ENCODE data around the gene UTP25. TPM values are rescaled to one million over a fixed set of nuclear protein-coding genes. Genes with fewer than 3 reads are reported as not detected.
"Not testable (repeated sequence)": the region's sequence is repeated elsewhere in the genome, so short reads cannot be mapped to it uniquely, and the experiment has no call there.

UTP25 gene, protein sequence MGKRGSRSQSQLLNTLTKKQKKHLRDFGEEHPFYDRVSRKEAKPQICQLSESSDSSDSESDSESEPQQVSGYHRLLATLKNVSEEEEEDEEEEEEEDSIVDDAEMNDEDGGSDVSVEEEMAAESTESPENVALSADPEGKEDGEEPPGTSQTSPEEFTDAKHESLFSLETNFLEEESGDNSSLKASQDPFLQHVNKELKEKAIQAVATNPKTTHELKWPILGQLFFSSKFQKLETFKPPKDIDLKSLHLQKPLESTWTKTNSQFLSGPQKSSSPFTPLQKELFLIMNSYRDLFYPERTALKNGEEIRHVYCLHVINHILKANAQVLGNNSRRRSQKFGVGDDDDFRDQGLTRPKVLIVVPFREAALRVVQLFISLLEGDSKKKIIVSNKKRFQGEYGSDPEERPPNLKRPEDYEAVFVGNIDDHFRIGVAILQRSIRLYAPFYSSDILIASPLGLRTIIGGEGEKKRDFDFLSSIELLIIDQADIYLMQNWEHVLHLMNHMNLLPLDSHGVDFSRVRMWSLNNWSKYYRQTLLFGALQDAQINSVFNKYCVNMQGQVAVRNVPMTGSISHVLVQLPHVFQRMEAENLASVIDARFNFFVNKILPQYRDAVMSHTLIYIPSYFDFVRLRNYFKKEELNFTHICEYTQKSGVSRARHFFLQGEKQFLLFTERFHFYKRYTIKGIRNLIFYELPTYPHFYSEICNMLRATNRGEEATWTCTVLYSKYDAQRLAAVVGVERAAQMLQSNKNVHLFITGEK
- polyA plus RNA-seq (ENCODE audit: insufficient read length in 10 of 10), result 1 to 10 TPM; 5.4 to 8.2 (median 6.8) TPM
- long read RNA-seq, donor 1, result 0 reads
- long read RNA-seq, donor 2, result 0 reads
- long read RNA-seq, donor 3, result 0 reads
- long read RNA-seq, donor 4, full-length matches to known transcripts, result 1 of 1 reads
- long read RNA-seq, donor 4, partial matches to known transcripts, result 0 of 1 reads
- long read RNA-seq, donor 4, other reads (novel, unspliced or antisense), result 0 of 1 reads
- long read RNA-seq, donor 5, full-length matches to known transcripts, result 2 of 2 reads
- long read RNA-seq, donor 5, partial matches to known transcripts, result 0 of 2 reads
- long read RNA-seq, donor 5, other reads (novel, unspliced or antisense), result 0 of 2 reads
- long read RNA-seq, donor 6, result 0 reads
- long read RNA-seq, donor 7, full-length matches to known transcripts, result 1 of 1 reads
- long read RNA-seq, donor 7, partial matches to known transcripts, result 0 of 1 reads
- long read RNA-seq, donor 7, other reads (novel, unspliced or antisense), result 0 of 1 reads
- long read RNA-seq, donor 8, full-length matches to known transcripts, result 1 of 1 reads
- long read RNA-seq, donor 8, partial matches to known transcripts, result 0 of 1 reads
- long read RNA-seq, donor 8, other reads (novel, unspliced or antisense), result 0 of 1 reads
- long read RNA-seq, donor 9, result 0 reads

DNA sequence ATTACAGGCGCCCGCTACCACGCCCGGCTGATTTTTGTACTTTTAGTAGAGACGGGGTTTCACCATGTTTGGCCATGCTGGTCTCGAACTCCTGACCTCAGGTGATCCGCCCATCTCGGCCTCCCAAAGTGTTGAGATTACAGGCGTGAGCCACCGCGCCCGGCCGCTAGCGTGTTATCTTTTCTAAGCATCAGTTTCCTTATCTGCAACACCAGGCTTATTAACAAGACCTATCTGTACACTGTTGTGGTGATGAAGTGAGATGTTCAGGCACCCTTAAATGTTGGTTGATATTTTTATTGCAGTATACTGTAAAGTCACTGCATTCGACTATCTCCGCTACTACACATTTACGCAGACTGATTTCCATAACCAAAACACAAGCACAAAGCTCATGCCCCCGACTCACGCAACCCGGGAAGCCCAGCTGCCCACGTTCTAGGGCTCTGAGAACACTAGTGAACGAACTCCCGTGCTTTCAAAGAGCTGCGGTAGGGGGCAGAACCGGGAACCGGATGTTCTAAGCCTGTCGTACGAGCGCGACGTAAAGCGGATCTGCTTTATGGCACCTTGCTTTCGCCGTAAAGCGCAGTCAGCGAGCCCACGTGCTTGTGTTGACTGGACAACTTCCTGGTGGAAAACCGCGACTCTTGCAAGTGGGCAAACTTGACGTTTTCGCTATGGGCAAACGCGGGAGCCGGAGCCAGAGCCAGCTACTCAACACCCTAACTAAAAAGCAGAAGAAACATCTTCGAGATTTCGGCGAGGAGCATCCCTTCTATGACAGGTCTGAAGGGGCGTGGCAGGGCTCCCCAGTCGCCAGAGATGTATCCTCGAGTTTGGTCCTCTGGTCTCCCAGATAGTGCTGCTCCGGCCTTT is at the start of gene UTP25:
Gene UTP25 (plus strand): TSS at position 589 of the 879 bp plus-strand sequence. CDS start 92 bp downstream, at position 681.
- DNase-seq, result peak; percentile 94 to 97 (median 96)

DNA sequence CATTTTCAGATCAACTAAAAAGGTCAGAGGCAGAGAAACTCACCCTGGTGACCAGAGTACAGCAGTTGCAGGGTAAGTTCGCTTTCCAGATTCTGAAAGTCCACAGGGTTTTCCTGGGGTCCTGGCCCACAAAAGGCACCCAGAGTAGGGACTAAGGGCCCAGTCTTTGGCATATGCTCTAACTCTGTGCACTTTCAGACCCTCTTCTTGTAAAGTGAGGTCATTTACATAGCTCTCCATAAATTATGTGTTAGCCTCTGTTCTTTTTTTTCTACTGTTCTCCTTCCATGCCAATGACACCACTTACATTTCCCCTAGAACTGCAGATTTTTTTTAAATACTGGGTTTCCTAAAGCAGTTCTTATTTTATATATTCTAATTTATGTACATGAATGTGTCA is 49.7 kb upstream of the UTP25 start:
- no peak for DNase-seq

DNA sequence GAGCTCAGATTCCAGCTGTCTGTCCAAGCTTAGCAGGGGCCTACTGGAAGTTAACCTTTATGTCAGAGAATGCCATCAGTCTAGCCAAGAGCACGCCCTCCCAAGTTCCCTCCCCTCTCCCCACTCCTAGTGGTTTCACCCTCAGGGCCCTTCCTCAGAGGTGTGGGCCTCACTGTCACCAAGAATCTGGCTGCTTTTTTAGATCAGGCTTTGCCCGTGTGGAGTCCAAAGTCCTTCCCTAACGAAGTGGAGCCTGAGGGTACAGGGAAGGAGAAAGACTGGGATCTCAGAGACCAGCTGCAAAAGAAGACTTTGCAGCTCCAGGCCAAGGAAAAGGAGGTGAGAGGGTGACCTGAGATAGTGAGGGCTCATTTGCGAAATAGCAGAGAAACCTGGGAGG is 47.5 kb upstream of the UTP25 start:
- no peak for DNase-seq

DNA sequence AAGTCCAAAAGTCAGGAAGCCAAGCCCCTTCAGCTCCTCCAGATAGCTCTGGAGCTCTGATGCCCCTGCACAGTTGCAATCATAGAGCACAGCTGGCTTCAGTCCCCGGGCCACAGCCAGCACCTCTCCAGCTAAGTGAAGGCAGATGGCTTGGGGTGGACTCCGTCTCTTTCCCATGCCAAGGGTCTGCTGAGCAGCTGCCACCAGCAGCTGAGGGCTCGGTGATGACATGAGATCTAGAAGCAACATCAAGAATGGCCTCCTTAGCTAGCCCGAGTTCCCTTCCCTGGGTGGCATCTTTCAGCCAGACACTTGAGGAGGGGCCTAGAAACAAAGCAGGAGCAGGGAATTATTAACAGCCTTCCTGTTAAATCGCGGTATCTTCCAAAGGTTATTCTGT is 44.4 kb upstream of the UTP25 start:
- DNase-seq, result peak; percentile 33 to 57 (median 40)

DNA sequence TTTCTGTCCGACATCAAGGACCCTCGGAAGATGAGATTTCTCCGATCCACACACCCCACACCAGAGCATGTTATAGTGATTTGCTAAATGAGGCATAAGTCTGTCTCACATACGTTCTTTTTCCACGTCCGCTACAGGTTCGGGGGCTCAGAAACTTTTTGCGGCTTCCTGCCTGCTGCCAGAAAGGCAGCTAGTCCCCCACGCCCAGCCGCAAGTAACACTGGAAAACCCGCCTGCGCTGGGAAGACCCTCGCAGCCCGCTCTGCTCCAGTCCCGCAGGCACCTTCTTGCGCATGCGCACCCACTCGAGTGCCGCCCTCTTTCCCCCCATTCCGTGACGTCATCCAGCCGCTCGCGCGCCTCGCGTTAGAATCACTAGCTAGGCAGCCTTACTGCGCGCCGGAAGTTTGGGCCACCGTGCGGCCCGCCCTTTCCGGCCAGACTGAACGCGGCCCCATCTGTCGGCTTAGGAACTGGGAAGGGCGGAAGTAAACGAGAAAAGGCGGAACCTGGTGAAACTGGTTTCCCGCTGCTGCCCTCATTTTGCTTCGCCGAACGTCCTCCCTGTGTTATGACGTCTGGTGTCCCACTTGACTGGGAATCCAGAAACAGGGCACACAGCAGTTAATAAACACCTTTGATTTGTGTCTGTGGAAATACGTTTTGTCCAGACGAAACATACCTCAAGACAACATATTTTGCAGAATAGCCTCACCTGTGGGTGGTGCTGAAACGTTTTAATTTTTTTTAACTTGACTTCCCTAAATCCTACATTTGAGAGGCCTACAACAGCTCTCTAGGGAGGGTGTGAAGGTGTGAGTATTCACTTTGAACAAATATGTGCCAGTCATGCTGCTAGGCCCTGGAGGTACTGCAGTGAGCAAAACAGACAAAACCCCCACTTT is 43.3 kb upstream of the UTP25 start, which contains the start of gene C1orf74:
Gene C1orf74 (minus strand): TSS at position 295 of the 905 bp plus-strand sequence. CDS start 925 bp downstream, outside the sequence.
- DNase-seq, result peak; percentile 98 to 99 (median 98)

DNA sequence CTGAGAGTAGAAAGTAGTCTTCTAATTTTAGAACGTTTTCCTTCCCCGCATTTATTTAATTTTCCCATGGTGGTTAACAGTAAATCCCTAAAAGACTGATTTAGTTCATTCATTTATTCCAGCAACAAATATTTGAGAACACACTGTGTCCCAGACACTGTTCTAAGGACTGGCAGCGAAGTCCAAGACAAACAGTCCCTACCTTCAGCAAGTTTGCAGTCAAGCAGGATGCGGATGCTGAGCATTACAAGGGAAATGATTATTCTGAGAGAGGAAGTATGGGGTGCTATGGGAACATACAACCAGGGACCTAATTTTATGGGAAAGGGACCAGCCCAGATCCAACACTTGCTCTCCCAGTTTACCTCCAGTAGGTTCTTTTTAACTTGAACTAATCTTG is 42.2 kb upstream of the UTP25 start:
- DNase-seq, result no peak

DNA sequence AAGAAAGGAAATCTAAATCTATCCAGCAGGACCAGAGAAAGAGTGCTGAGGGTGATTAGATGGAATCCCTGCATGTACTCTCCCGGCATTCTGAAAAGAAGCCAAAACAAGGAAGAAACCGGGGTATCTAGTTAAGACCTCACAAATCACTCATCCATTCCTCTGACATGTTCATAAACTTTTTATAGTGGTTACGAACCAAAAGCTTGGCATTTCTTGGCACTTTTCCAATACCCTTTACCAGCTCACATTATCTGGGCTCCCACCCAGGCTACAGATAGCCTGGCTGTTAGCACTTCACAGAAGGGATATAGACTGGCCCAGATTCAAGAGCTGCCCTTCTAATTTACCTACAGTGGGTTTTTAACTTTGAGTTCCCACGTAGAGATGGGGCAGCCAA is 41.6 kb upstream of the UTP25 start:
- no peak for DNase-seq

DNA sequence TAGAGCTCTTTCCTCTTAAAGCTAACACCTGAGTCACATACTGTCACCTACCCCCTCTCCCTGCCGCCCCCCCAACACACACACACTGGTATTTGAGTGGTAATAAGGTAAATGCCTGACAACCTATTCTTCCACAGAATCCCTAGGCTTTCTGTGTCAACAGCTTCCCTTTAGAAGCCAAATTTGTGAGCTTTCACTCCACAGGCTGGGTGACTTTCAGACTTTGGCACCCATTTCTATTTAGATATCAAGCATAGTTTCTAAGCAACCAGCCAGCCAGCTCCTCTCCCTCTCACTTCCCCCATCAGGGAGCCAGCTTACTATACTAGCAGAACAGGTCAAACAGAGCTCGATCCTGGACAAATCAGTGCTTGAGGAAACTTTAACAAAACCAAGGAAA is 40.2 kb upstream of the UTP25 start:
- DNase-seq, result no peak

DNA sequence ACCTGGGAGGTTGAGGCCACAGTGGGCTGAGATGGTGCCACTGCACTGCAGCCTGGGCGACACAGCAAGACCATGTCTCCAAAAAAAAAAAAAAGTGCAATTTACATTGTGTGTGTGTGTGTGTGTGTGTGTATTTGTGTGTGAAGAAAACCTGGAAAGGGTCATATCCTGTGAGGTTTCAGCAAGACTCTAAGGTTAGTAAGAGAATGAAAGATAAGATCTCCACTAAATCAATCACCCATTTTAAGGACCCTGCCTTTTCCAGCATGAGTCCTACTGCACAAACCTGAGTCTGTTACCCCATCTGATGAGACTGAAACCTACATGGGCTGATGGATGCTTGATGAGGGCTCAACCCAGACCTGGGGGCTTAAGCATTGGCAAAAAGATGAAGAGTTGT is 38.5 kb upstream of the UTP25 start:
- no peak for DNase-seq

DNA sequence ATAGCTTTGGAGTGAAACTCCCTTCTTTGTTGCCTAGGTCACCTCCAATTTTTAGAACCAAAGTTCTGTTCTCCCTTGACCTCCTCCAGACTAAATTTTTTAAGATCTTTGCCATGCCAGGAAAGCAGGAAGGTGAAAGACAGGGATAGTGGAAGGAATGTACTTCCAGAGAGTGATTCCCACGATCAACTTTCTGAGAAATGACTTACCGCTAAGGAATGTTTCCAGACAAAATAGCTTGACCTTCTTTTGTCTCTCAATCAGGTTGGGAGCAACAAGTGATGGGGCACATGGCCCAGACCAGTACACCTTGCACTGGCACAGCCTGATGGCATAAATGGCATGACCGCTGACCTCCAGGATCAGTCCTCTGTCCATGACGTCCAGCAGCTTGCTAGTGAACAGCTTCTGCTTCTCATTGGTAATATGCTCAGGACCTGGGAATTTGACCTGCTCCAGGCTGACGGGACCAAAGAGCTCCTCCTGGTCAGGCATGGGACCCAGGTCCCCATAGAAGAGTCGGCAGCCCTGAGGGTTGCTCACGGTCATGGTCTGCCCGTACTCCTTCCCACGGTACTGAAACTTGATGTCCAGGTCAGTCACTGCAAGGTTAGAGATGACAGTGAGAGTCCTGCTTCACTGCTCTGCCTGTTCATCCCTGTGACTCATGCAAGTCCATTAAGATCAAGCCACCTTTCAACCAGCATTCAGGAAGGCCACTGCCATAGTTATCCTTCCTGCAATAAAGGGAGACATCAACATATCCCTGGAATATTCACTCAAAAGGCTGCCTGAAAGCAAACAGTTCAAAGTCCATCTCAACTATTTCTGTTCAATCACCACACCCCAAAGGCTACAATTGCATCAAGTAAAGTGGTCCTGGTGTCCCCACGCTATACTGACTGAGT is 37.2 kb upstream of the UTP25 start:
- no peak for DNase-seq

DNA sequence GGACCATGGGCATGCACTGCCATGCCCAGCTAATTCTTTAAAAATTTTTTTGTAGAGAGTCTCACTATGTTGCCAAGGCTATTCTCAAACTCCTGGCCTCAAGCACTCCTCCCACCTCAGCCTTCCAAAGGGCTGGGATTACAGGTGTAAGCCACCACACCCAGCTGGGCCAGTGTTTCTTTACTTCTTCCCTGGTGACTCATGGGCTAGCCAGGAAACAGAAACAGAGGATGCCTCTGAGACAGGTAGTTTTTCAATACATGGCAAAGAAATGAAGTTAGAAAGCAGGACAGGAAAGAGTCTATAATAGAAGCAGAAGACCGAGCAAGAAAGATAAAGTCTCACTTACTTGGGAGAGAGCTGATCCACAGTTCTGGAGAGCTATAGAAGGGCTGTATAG is 35.9 kb upstream of the UTP25 start:
- no peak for DNase-seq

DNA sequence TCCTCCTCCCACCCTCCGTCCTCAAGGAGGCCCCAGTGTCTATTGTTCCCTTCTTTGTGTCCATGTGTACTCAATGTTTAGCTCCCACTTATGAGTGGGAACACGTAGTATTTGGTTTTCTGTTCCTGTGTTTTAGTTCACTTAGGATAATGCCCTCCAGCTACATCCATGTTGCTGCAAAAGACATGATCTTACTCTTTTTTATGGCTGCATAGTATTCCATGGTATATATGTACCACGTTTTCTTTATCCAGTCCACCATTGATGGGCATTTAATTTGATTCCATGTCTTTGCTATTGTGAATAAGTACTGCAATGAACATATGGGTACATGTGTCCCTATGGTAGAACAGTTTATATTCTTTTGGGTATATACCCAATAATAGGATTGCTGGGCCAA is 34.1 kb upstream of the UTP25 start:
- DNase-seq, result not testable (repeated sequence)

DNA sequence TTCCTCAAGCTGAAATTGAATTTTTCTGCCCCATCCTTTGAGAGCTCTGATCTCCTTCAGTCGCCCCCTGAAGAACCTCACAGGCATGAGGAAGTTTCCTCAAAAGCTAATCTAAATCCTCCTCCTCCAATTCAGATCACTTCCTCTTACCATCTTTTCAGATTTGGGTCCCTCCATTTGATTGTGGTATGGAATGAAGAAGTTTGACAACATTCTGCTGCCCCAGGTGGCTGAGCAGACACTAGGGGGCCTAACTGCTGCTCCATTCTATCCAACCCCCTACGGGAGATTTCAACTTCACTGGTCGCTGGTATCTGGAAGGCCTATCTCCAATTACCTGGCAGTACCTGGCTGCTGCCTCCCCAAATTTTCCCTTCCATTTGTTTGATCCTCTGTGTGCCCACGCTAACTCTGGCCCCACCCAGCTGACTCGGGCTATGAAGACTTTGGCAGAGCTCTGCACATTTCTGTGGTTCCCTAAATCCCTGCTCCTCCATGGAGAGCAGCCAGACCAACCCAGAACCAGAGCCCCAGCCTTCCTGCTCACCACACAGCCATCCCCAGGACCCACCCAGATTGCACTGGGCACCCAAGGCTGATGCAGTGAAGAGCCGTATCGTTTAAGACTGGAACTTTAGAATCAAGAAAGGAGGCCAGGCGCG is 29.7 kb upstream of the UTP25 start:
- DNase-seq, result no peak

DNA sequence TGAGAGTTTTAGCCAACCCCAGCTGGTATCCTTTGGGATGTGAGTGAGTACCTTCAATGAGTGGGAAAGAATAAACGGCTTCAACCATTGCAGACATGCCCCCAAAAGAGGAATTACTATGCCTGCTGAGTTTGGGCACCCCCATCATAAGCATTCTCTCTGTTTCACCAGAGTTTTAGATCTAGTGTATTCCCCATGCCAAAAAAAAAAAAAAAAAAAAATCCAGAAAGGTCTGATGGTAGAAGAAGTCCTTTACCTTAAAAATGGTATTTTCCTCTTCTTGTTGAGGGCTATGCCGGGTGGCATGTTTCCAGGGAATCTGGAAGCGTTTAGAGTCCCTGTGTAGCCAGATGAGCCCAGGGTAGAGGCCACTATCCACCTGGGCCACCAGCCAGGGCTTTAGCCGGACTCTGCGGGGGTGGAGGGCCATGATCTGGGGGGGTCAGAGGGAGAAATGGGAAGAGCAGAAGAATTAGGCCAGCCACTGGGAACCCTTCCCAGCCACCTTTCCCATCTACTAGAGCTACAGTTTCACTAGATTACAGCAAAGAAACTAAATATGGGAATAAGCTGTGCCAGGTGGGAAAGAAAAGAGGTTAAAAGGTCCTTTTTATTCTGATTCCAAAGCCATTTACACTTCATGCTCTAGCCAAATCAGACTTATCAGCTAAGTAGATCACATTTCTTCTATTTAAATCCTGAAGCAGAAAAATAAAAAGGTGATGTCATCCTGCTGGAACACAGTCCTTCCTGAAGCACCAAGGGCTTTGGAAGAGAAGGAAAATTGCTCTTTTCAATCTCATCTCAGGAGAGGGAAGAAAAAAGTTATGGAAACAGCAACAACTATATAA is 26.6 kb upstream of the UTP25 start:
- DNase-seq, result peak in 2 of 3 donors; percentile 69 to 78

DNA sequence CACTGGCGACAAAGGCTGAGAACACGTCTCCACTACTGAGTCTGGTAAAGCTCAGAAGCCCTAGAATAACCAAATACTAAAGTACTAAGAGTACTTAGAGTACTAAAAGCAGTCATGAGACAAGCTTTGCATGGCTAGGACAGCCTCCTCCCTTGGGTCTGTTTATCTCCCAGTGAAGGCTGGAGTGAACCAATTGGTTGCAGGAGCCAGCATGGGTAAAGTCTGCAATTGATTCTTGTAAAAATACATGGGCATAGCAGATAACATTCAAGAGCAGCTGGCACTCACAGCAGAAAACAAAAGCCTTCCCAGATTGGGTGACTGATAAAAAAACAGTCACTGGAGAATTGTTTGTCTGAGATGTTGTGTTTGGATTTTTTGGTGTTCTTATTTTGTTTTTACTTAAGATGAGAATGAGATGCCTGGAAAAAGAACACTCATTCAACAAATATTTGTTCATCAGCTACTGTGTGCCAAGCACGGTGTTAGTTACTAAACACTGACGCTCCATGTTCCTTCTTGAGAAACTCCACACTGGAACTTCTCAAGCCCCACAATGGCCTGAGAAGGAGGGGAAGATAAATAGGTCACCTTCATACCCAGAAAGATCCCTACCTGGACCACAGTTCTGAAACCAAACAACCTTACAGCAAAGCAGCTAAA is 25.5 kb upstream of the UTP25 start:
- no peak for DNase-seq

DNA sequence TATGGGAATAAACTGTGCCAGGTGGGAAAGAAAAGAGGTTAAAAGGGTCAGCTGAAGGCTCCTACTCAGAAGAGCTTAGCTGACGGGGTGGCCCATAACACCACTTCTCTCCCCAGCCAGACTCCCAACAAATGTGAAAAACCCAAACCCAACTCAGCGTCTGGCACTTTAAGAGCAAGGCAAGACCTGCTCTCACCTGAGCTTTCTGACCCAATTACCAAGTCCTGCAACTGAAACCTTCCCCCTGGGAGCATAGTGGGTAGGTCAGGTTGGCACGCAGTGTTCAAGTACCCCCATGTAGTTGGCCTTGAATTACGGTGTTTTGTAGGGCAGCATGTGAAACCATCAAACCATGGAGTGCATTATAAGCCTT is 25.0 kb upstream of the UTP25 start:
- DNase-seq, result no peak
